ENCODE data around the gene PPIG.

The PPIG gene

GRCh38 chr2:169662744-169663143 is 78.6 kb downstream of the PPIG start:
- Histone ChIP-seq H3K9ac (ENCODE audit: low read length) (no peak overlapping the region), H3K4me1 (ENCODE audit: control insufficient read depth, insufficient read depth, low read length) (no peaks in the 10 kb centered on the region), H3K4me3 (ENCODE audit: low read depth, low read length) (no peak overlapping the region), H3K9me3 (ENCODE audit: control insufficient read depth, insufficient read depth, low read depth, low read length) (no peaks in the 10 kb centered on the region), H3K36me3 (ENCODE audit: control insufficient read depth, insufficient read depth, low read length) (no peaks in the 10 kb centered on the region), H3K27me3 (ENCODE audit: control insufficient read depth, insufficient read depth, low read length) (no peaks in the 10 kb centered on the region), H3K27ac (ENCODE audit: low read depth, low read length) (no peak overlapping the region)

- Histone ChIP-seq H3K36me3 (ENCODE audit: control insufficient read depth, insufficient read depth, low read length) (no peaks in the 10 kb centered on the region), H3K9me3 (ENCODE audit: control insufficient read depth, insufficient read depth, low read depth, low read length) (no peaks in the 10 kb centered on the region), H3K27me3 (ENCODE audit: control insufficient read depth, insufficient read depth, low read length) (no peaks in the 10 kb centered on the region), H3K4me3 (ENCODE audit: low read depth, low read length) (no peak overlapping the region), H3K27ac (ENCODE audit: low read depth, low read length) (no peak overlapping the region), H3K9ac (ENCODE audit: low read length) (no peak overlapping the region), H3K4me1 (ENCODE audit: control insufficient read depth, insufficient read depth, low read length) (no peaks in the 10 kb centered on the region)
These were observed 79.1 kb downstream of the PPIG start for GRCh38 chr2:169663247-169663646.

GRCh38 chr2:169664600-169664977 is 80.4 kb downstream of the PPIG start:
- Histone ChIP-seq H3K27me3 (ENCODE audit: control insufficient read depth, insufficient read depth, low read length) (no peaks in the 10 kb centered on the region), H3K4me3 (ENCODE audit: low read depth, low read length) (no peak overlapping the region), H3K27ac (ENCODE audit: low read depth, low read length) (no peak overlapping the region), H3K36me3 (ENCODE audit: control insufficient read depth, insufficient read depth, low read length) (no peaks in the 10 kb centered on the region), H3K9me3 (ENCODE audit: control insufficient read depth, insufficient read depth, low read depth, low read length) (no peaks in the 10 kb centered on the region), H3K9ac (ENCODE audit: low read length) (no peak overlapping the region), H3K4me1 (ENCODE audit: control insufficient read depth, insufficient read depth, low read length) (no peaks in the 10 kb centered on the region)

- Histone ChIP-seq H3K27me3 (ENCODE audit: control insufficient read depth, insufficient read depth, low read length) (no peaks in the 10 kb centered on the region), H3K9ac (ENCODE audit: low read length) (no peak overlapping the region), H3K27ac (ENCODE audit: low read depth, low read length) (no peak overlapping the region), H3K4me3 (ENCODE audit: low read depth, low read length) (no peak overlapping the region), H3K9me3 (ENCODE audit: control insufficient read depth, insufficient read depth, low read depth, low read length) (no peaks in the 10 kb centered on the region), H3K36me3 (ENCODE audit: control insufficient read depth, insufficient read depth, low read length) (no peaks in the 10 kb centered on the region), H3K4me1 (ENCODE audit: control insufficient read depth, insufficient read depth, low read length) (no peaks in the 10 kb centered on the region)
These were observed 81.1 kb downstream of the PPIG start for GRCh38 chr2:169664978-169665930.

GRCh38 chr2:169667583-169667982 is 83.4 kb downstream of the PPIG start:
- Histone ChIP-seq H3K9me3 (ENCODE audit: control insufficient read depth, insufficient read depth, low read depth, low read length) (no peaks in the 10 kb centered on the region), H3K27me3 (ENCODE audit: control insufficient read depth, insufficient read depth, low read length) (no peaks in the 10 kb centered on the region), H3K4me1 (ENCODE audit: control insufficient read depth, insufficient read depth, low read length) (no peaks in the 10 kb centered on the region), H3K4me3 (ENCODE audit: low read depth, low read length) (no peak overlapping the region), H3K27ac (ENCODE audit: low read depth, low read length) (no peak overlapping the region), H3K36me3 (ENCODE audit: control insufficient read depth, insufficient read depth, low read length) (no peaks in the 10 kb centered on the region), H3K9ac (ENCODE audit: low read length) (no peak overlapping the region)

GRCh38 chr2:169670215-169670651 is 86.1 kb downstream of the PPIG start:
- H3K27ac ChIP-seq (ENCODE audit: low read depth, low read length), result no peak overlapping the region
- H3K4me1 ChIP-seq (ENCODE audit: control insufficient read depth, insufficient read depth, low read length), result no peaks in the 10 kb centered on the region
- no peaks in the 10 kb centered on the region for H3K27me3 ChIP-seq (ENCODE audit: control insufficient read depth, insufficient read depth, low read length)
- H3K4me3 ChIP-seq (ENCODE audit: low read depth, low read length), result no peak overlapping the region
- H3K36me3 ChIP-seq (ENCODE audit: control insufficient read depth, insufficient read depth, low read length), result no peaks in the 10 kb centered on the region
- H3K9ac ChIP-seq (ENCODE audit: low read length), result no peak overlapping the region
- H3K9me3 ChIP-seq (ENCODE audit: control insufficient read depth, insufficient read depth, low read depth, low read length), result no peaks in the 10 kb centered on the region

- Histone ChIP-seq H3K9ac (ENCODE audit: low read length) (no peak overlapping the region), H3K4me1 (ENCODE audit: control insufficient read depth, insufficient read depth, low read length) (no peaks in the 10 kb centered on the region), H3K9me3 (ENCODE audit: control insufficient read depth, insufficient read depth, low read depth, low read length) (no peaks in the 10 kb centered on the region), H3K4me3 (ENCODE audit: low read depth, low read length) (no peak overlapping the region), H3K36me3 (ENCODE audit: control insufficient read depth, insufficient read depth, low read length) (no peaks in the 10 kb centered on the region), H3K27ac (ENCODE audit: low read depth, low read length) (no peak overlapping the region), H3K27me3 (ENCODE audit: control insufficient read depth, insufficient read depth, low read length) (no peaks in the 10 kb centered on the region)
These were observed 86.8 kb downstream of the PPIG start for GRCh38 chr2:169670937-169671336.

GRCh38 chr2:169672406-169672805 is 88.3 kb downstream of the PPIG start:
- H3K9me3 ChIP-seq (ENCODE audit: control insufficient read depth, insufficient read depth, low read depth, low read length), result no peaks in the 10 kb centered on the region
- no peak overlapping the region for H3K27ac ChIP-seq (ENCODE audit: low read depth, low read length)

GRCh38 chr2:169673106-169673505 is 89.0 kb downstream of the PPIG start:
- no peaks in the 10 kb centered on the region for H3K4me1 ChIP-seq (ENCODE audit: control insufficient read depth, insufficient read depth, low read length)
- no peak overlapping the region for H3K4me3 ChIP-seq (ENCODE audit: low read depth, low read length)
- H3K9ac ChIP-seq (ENCODE audit: low read length), result no peak overlapping the region
- no peaks in the 10 kb centered on the region for H3K27me3 ChIP-seq (ENCODE audit: control insufficient read depth, insufficient read depth, low read length)
- no peaks in the 10 kb centered on the region for H3K9me3 ChIP-seq (ENCODE audit: control insufficient read depth, insufficient read depth, low read depth, low read length)
- H3K36me3 ChIP-seq (ENCODE audit: control insufficient read depth, insufficient read depth, low read length), result no peaks in the 10 kb centered on the region
- no peak overlapping the region for H3K27ac ChIP-seq (ENCODE audit: low read depth, low read length)

More at GRCh38 chr2:169672406-169672805, 88.3 kb downstream of the PPIG start:
- H3K27me3 ChIP-seq (ENCODE audit: control insufficient read depth, insufficient read depth, low read length), result no peaks in the 10 kb centered on the region
- no peak overlapping the region for H3K4me3 ChIP-seq (ENCODE audit: low read depth, low read length)
- no peak overlapping the region for H3K9ac ChIP-seq (ENCODE audit: low read length)
- no peaks in the 10 kb centered on the region for H3K36me3 ChIP-seq (ENCODE audit: control insufficient read depth, insufficient read depth, low read length)
- H3K4me1 ChIP-seq (ENCODE audit: control insufficient read depth, insufficient read depth, low read length), result no peaks in the 10 kb centered on the region

- H3K27me3 ChIP-seq (ENCODE audit: control insufficient read depth, insufficient read depth, low read length), result no peaks in the 10 kb centered on the region
- H3K4me3 ChIP-seq (ENCODE audit: low read depth, low read length), result no peak overlapping the region
- no peaks in the 10 kb centered on the region for H3K9me3 ChIP-seq (ENCODE audit: control insufficient read depth, insufficient read depth, low read depth, low read length)
- H3K36me3 ChIP-seq (ENCODE audit: control insufficient read depth, insufficient read depth, low read length), result no peaks in the 10 kb centered on the region
- H3K9ac ChIP-seq (ENCODE audit: low read length), result no peak overlapping the region
- H3K4me1 ChIP-seq (ENCODE audit: control insufficient read depth, insufficient read depth, low read length), result no peaks in the 10 kb centered on the region
- no peak overlapping the region for H3K27ac ChIP-seq (ENCODE audit: low read depth, low read length)
These were observed 89.8 kb downstream of the PPIG start for GRCh38 chr2:169673921-169674320.

- no peaks in the 10 kb centered on the region for H3K27me3 ChIP-seq (ENCODE audit: control insufficient read depth, insufficient read depth, low read length)
- H3K9me3 ChIP-seq (ENCODE audit: control insufficient read depth, insufficient read depth, low read depth, low read length), result no peaks in the 10 kb centered on the region
- H3K9ac ChIP-seq (ENCODE audit: low read length), result no peak overlapping the region
- H3K4me3 ChIP-seq (ENCODE audit: low read depth, low read length), result no peak overlapping the region
- no peak overlapping the region for H3K27ac ChIP-seq (ENCODE audit: low read depth, low read length)
- H3K4me1 ChIP-seq (ENCODE audit: control insufficient read depth, insufficient read depth, low read length), result no peaks in the 10 kb centered on the region
- no peaks in the 10 kb centered on the region for H3K36me3 ChIP-seq (ENCODE audit: control insufficient read depth, insufficient read depth, low read length)
These were observed 92.2 kb downstream of the PPIG start for GRCh38 chr2:169676357-169676756.
